Hepatocyte (in vitro differentiated cells): ENCODE results near the gene SLCO1A2. TPM values are rescaled to one million over a fixed set of nuclear protein-coding genes. Genes with fewer than 3 reads are reported as not detected.

Experiments
- DNase-seq: peaks from one replicate; pipeline ENCODE4 v3.0.0-alpha.2; 2016; ENCODE audit warnings: low spot score
- H2AFZ ChIP-seq: fragments of 200-600 bp; sonication (generic); 2 replicates; pipeline ENCODE4 v1.6.0; 2016; ENCODE audit warnings: antibody characterized with exemption, mild to moderate bottlenecking
- H3K27ac ChIP-seq: fragments of 200-600 bp; sonication (generic); 2 replicates; pipeline ENCODE4 v1.5.1; 2016; ENCODE audit warnings: mild to moderate bottlenecking
- H3K27me3 ChIP-seq: fragments of 200-600 bp; sonication (generic); 2 replicates; pipeline ENCODE4 v1.6.1; 2016
- H3K36me3 ChIP-seq: fragments of 200-600 bp; sonication (generic); replicated peaks from 2 replicates; pipeline ENCODE4 v1.5.1; 2016; ENCODE audit warnings: low read depth; ENCODE audit not compliant: insufficient read depth
- H3K4me1 ChIP-seq: fragments of 200-600 bp; sonication (generic); 2 replicates; pipeline ENCODE4 v1.5.1; 2016; ENCODE audit warnings: mild to moderate bottlenecking, moderate library complexity; ENCODE audit not compliant: insufficient read depth
- H3K4me2 ChIP-seq: fragments of 200-600 bp; sonication (generic); 2 replicates; pipeline ENCODE4 v1.6.0; 2016
- H3K4me3 ChIP-seq: fragments of 200-600 bp; sonication (generic); 2 replicates; pipeline ENCODE4 v1.5.1; 2016; ENCODE audit warnings: mild to moderate bottlenecking
- H3K79me2 ChIP-seq: fragments of 200-600 bp; sonication (generic); 2 replicates; pipeline ENCODE4 v1.6.0; 2017; ENCODE audit warnings: mild to moderate bottlenecking
- H3K9me2 ChIP-seq: fragments of 200-600 bp; sonication (generic); replicated peaks from 2 replicates; pipeline ENCODE4 v1.6.0; 2017; ENCODE audit warnings: mild to moderate bottlenecking; ENCODE audit not compliant: insufficient read depth
- H3K9me3 ChIP-seq: fragments of 200-600 bp; sonication (generic); 2 replicates; pipeline ENCODE4 v1.5.1; 2016; ENCODE audit warnings: low read depth, mild to moderate bottlenecking
- H4K20me1 ChIP-seq: fragments of 200-600 bp; sonication (generic); 2 replicates; pipeline ENCODE4 v1.6.0; 2016; ENCODE audit warnings: mild to moderate bottlenecking; ENCODE audit not compliant: insufficient read depth, poor library complexity, severe bottlenecking
- CTCF ChIP-seq: fragments of 200-600 bp; sonication (generic); IDR thresholded peaks from 2 replicates; pipeline ENCODE4 v1.5.1; 2016; ENCODE audit warnings: antibody characterized with exemption, mild to moderate bottlenecking; ENCODE audit not compliant: poor library complexity
- EZH2 ChIP-seq: fragments of 200-600 bp; sonication (generic); IDR thresholded peaks from 2 replicates; pipeline ENCODE4 v1.6.1; 2016; ENCODE audit warnings: antibody characterized with exemption, mild to moderate bottlenecking, borderline replicate concordance
- EZH2phosphoT487 ChIP-seq: fragments of 200-600 bp; sonication (generic); IDR thresholded peaks from one replicate; pipeline ENCODE4 v1.6.1; 2018; ENCODE audit warnings: antibody characterized with exemption, mild to moderate bottlenecking, low read depth, moderate library complexity; ENCODE audit not compliant: unreplicated experiment, severe bottlenecking
- WGBS: methylation state at CpG from one replicate; pipeline ENCODE4 v1.1.6; 2016; ENCODE audit warnings: low lambda C conversion rate; ENCODE audit errors: missing lambda C conversion rate; 5-methylcytosine and 5-hydroxymethylcytosine counted together
- polyA plus RNA-seq: library from polyadenylated mRNA; unstranded; fragments of >200 nt; fragmentation: Nextera tagmentation; extraction: Ambion mirVana; gene quantifications from 2 replicates; pipeline ENCODE4 v1.2.1, GENCODE V29; 2016
- total RNA-seq: library from RNA; depleted of rRNA; stranded (reverse); fragments of >200 nt; gene quantifications from 2 replicates; pipeline ENCODE4 v1.2.3, GENCODE V29; 2014

Gene SLCO1A2
- total and polyA plus RNA-seq, 2 experiments from 2014 or later, result 2.5 to 4.1 TPM

- no peak overlapping the region for H3K27ac ChIP-seq
- no peaks in the 10 kb centered on the region for H3K4me1 ChIP-seq
- H3K4me3 ChIP-seq, result no peak overlapping the region
- no peaks in the 10 kb centered on the region for H3K36me3 ChIP-seq
- H3K4me2 ChIP-seq, result no peak overlapping the region
- no peak for DNase-seq
- H2AFZ ChIP-seq, result no peak overlapping the region
- no peaks in the 10 kb centered on the region for H3K79me2 ChIP-seq
- H3K27me3 ChIP-seq, result no peaks in the 10 kb centered on the region
- no peaks in the 10 kb centered on the region for H4K20me1 ChIP-seq
- no peaks in the 10 kb centered on the region for H3K9me3 ChIP-seq
- no peaks in the 10 kb centered on the region for H3K9me2 ChIP-seq
- no peak for TF ChIP-seq CTCF
- TF ChIP-seq EZH2phosphoT487, result no peak
- TF ChIP-seq EZH2, result no peak
These were observed 112.9 kb downstream of the SLCO1A2 start for GRCh38 chr12:21221778-21222177.

- no peak for TF ChIP-seq EZH2phosphoT487
- no peak for TF ChIP-seq EZH2
- TF ChIP-seq CTCF, result no peak
These were observed 113.6 kb downstream of the SLCO1A2 start for GRCh38 chr12:21221072-21221471.

GRCh38 chr12:21220266-21220665, 114.5 kb downstream of the SLCO1A2 start:
- H3K79me2 ChIP-seq, result no peaks in the 10 kb centered on the region
- no peaks in the 10 kb centered on the region for H3K27me3 ChIP-seq
- 80% methylated on average over 3 of the region's 3 CpGs for WGBS
- no peaks in the 10 kb centered on the region for H4K20me1 ChIP-seq
- no peaks in the 10 kb centered on the region for H3K9me2 ChIP-seq
- no peak overlapping the region for H3K4me3 ChIP-seq
- no peak overlapping the region for H3K4me2 ChIP-seq
- TF ChIP-seq EZH2 (no peak), EZH2phosphoT487 (no peak), CTCF (no peak)
- DNase-seq, result no peak
- no peak overlapping the region for H2AFZ ChIP-seq
- no peaks in the 10 kb centered on the region for H3K9me3 ChIP-seq
- H3K27ac ChIP-seq, result no peak overlapping the region
- H3K36me3 ChIP-seq, result no peaks in the 10 kb centered on the region
- no peaks in the 10 kb centered on the region for H3K4me1 ChIP-seq

More at GRCh38 chr12:21221072-21221471, 113.6 kb downstream of the SLCO1A2 start:
- H3K4me2 ChIP-seq, result no peak overlapping the region
- no peaks in the 10 kb centered on the region for H3K9me2 ChIP-seq
- no peaks in the 10 kb centered on the region for H3K4me1 ChIP-seq
- H3K9me3 ChIP-seq, result no peaks in the 10 kb centered on the region
- DNase-seq, result no peak
- no peaks in the 10 kb centered on the region for H4K20me1 ChIP-seq
- H3K36me3 ChIP-seq, result no peaks in the 10 kb centered on the region
- H2AFZ ChIP-seq, result no peak overlapping the region
- no peak overlapping the region for H3K27ac ChIP-seq
- no peaks in the 10 kb centered on the region for H3K79me2 ChIP-seq
- no peak overlapping the region for H3K4me3 ChIP-seq
- no peaks in the 10 kb centered on the region for H3K27me3 ChIP-seq

- Histone ChIP-seq H3K27ac (no peak overlapping the region), H2AFZ (no peak overlapping the region), H3K4me3 (no peak overlapping the region), H4K20me1 (no peaks in the 10 kb centered on the region), H3K27me3 (no peaks in the 10 kb centered on the region), H3K9me3 (no peaks in the 10 kb centered on the region), H3K36me3 (no peaks in the 10 kb centered on the region), H3K9me2 (no peaks in the 10 kb centered on the region), H3K4me1 (no peaks in the 10 kb centered on the region), H3K79me2 (no peaks in the 10 kb centered on the region), H3K4me2 (no peak overlapping the region)
- TF ChIP-seq CTCF (no peak), EZH2 (no peak), EZH2phosphoT487 (no peak)
- WGBS, result 79% methylated on average over 2 of the region's 2 CpGs
- DNase-seq, result no peak
These were observed 115.5 kb downstream of the SLCO1A2 start for GRCh38 chr12:21219206-21219605.
